ENCODE measurements around the gene NPAS1. TPM values are rescaled to one million over a fixed set of nuclear protein-coding genes. Genes with fewer than 3 reads are reported as not detected.

Gene NPAS1
- total and polyA plus RNA-seq, 5 experiments from 2014 or later = 0.16 to 1.1 (median 0.60) TPM

- Mint-ChIP-seq H3K4me3 (no peak overlapping the region), H3K9me3 (no peaks in the 10 kb centered on the region), H3K36me3 (no peaks in the 10 kb centered on the region), H3K4me1 (peaks cover 5 to 14% (median 11%) of the 10 kb centered on the region in 4 donors), H3K27me3 (peaks cover 18 to 67% (median 42%) of the 10 kb centered on the region in 5 donors), H3K27ac (no peak overlapping the region)
- ATAC-seq (no peak), DNase-seq (no peak)
- POLR2A ChIA-PET = no interaction called here
Measured at GRCh38 chr19:47024502-47024901, 4.9 kb downstream of the NPAS1 start.

- peaks cover 2 to 12% (median 7%) of the 10 kb centered on the region in 4 donors for H3K4me1 Mint-ChIP-seq
- POLR2A ChIA-PET = no interaction called here
- H3K36me3 Mint-ChIP-seq = no peaks in the 10 kb centered on the region
- peak overlapping the region in 1 of 10 donors; percentile 44 for H3K4me3 Mint-ChIP-seq
- DNase-seq = no peak
- no peaks in the 10 kb centered on the region for H3K9me3 Mint-ChIP-seq
- H3K27ac Mint-ChIP-seq = no peak overlapping the region
- ATAC-seq = no peak
- H3K27me3 Mint-ChIP-seq = peaks cover 23 to 76% (median 49%) of the 10 kb centered on the region in 5 donors
Measured at GRCh38 chr19:47026156-47026555, 6.5 kb downstream of the NPAS1 start.

GRCh38 chr19:47026889-47027288 lies 7.3 kb downstream of the NPAS1 start:
- no peak overlapping the region for H3K4me3 Mint-ChIP-seq

GRCh38 chr19:47027586-47028088 lies 8.0 kb downstream of the NPAS1 start:
- Mint-ChIP-seq H3K27ac (no peak overlapping the region), H3K4me1 (peaks cover 6 to 14% (median 6%) of the 10 kb centered on the region in 4 donors), H3K4me3 (no peak overlapping the region), H3K9me3 (no peaks in the 10 kb centered on the region), H3K27me3 (peaks cover 21 to 88% (median 46%) of the 10 kb centered on the region in 5 donors), H3K36me3 (no peaks in the 10 kb centered on the region)
- POLR2A ChIA-PET = no interaction called here
- ATAC-seq = no peak
- no peak for DNase-seq

More at GRCh38 chr19:47026889-47027288, 7.3 kb downstream of the NPAS1 start:
- POLR2A ChIA-PET = no interaction called here
- Mint-ChIP-seq H3K4me1 (peaks cover 2 to 9% (median 6%) of the 10 kb centered on the region in 4 donors), H3K27me3 (peaks cover 21 to 81% (median 47%) of the 10 kb centered on the region in 5 donors), H3K36me3 (no peaks in the 10 kb centered on the region), H3K27ac (no peak overlapping the region), H3K9me3 (no peaks in the 10 kb centered on the region)
- no peak for DNase-seq
- no peak for ATAC-seq

DNA sequence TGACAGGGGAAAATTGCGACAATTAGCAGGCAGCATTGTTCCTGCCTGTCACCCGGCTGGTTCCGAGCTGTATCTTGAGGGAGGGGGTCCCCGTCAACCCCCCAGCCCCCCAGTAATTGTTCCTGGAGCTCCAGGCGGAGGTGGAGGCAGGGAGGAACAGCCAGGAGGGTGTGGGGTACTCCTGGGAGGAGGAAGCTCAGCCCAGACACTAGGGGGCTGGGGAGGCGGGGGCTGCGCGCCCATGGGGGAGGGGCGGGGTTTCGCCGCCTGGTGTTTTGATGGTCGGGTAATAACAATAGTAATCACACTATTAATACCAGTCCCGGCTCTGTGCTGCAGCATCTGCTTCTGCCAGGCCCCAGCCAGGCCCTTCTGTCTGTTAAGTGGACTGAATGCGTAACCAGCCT lies 8.6 kb downstream of the NPAS1 start:
- DNase-seq = no peak
- no peak for ATAC-seq
- Mint-ChIP-seq H3K36me3 (no peaks in the 10 kb centered on the region), H3K27me3 (peaks cover 17 to 82% (median 41%) of the 10 kb centered on the region in 5 donors), H3K4me3 (no peak overlapping the region), H3K27ac (no peak overlapping the region), H3K9me3 (no peaks in the 10 kb centered on the region), H3K4me1 (peaks cover 1 to 10% (median 4%) of the 10 kb centered on the region in 4 donors)
- POLR2A ChIA-PET = no interaction called here

DNA sequence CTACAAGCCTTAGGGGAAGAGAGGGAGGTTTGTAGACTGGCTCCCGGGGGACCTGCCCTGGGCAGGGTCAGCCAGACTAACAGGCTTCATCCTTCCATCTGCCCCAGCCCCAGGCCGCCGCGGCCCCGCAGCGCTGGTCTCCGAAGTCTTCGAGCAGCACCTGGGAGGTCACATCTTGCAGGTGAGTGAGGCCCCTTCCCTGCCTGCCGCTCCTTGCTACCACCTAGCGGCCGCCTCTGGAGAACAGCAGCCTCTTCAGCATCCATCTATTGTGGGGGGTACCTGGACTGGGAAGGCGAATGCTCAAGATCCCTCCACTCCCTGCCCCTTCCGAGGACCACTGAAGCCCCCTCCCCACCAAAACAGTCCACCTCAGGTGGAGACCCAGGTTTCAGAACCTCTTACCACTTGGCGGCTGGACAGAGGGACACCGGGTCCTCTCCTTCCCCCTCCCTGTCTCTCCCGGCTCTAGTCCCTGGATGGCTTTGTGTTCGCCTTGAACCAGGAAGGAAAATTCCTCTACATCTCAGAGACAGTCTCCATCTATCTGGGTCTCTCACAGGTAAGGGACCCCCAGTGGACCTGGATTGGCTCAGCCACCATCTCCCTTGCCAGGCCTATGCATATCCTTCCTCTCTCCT lies 12.7 kb downstream of the NPAS1 start:
- peak; percentile 44 to 80 (median 66) for DNase-seq
- Mint-ChIP-seq H3K36me3 (no peaks in the 10 kb centered on the region), H3K9me3 (no peaks in the 10 kb centered on the region), H3K27ac (no peak overlapping the region), H3K4me3 (no peak overlapping the region), H3K4me1 (peaks cover 8 to 23% (median 15%) of the 10 kb centered on the region in 4 donors), H3K27me3 (peaks cover 11 to 48% (median 20%) of the 10 kb centered on the region in 5 donors)
- POLR2A ChIA-PET = interaction anchor here (0.6 kb wide), 1 partner anchor 41 kb away, joined by 3 read pairs; no protein-coding TSS in a partner anchor
- peak; percentile 29 to 36 for ATAC-seq

GRCh38 chr19:47035127-47036096 lies 15.8 kb downstream of the NPAS1 start:
- peaks cover 10 to 23% (median 16%) of the 10 kb centered on the region in 4 donors for H3K4me1 Mint-ChIP-seq
- H3K27me3 Mint-ChIP-seq = peaks cover 3 to 20% (median 4%) of the 10 kb centered on the region in 5 donors
- peak overlapping the region; percentile 46 to 91 (median 86) for H3K27ac Mint-ChIP-seq
- H3K36me3 Mint-ChIP-seq = no peaks in the 10 kb centered on the region
- peak; percentile 92 to 100 (median 96) for DNase-seq
- peak; percentile 92 to 95 for ATAC-seq
- POLR2A ChIA-PET = interaction anchor here (0.6 to 3.5 kb wide), 6 partner anchors 13 to 176 kb away, joined by 3 to 13 read pairs (median 5); partner anchors contain the start of genes TMEM160 and ZC3H4
- H3K9me3 Mint-ChIP-seq = no peaks in the 10 kb centered on the region
- peak overlapping the region; percentile 80 to 96 (median 92) for H3K4me3 Mint-ChIP-seq

GRCh38 chr19:47036097-47036651 lies 16.5 kb downstream of the NPAS1 start:
- POLR2A ChIA-PET = interaction anchor here (0.9 to 3.5 kb wide), 4 partner anchors 12 to 238 kb away, joined by 3 to 13 read pairs (median 8); partner anchors contain the start of genes TMEM160 and ZC3H4
- H3K27ac Mint-ChIP-seq = peak overlapping the region; percentile 46 to 91 (median 86)
- H3K9me3 Mint-ChIP-seq = no peaks in the 10 kb centered on the region
- H3K4me3 Mint-ChIP-seq = peak overlapping the region; percentile 80 to 96 (median 92)
- DNase-seq = peak in 1 of 10 donors; percentile 25
- H3K36me3 Mint-ChIP-seq = peaks cover 0 to 2% (median 0%) of the 10 kb centered on the region in 3 donors
- peaks cover 0 to 12% (median 1%) of the 10 kb centered on the region in 5 donors for H3K27me3 Mint-ChIP-seq
- ATAC-seq = peak; percentile 65 to 68
- peaks cover 10 to 23% (median 16%) of the 10 kb centered on the region in 4 donors for H3K4me1 Mint-ChIP-seq

- peaks cover 0 to 4% (median 0%) of the 10 kb centered on the region in 3 donors for H3K36me3 Mint-ChIP-seq
- no peaks in the 10 kb centered on the region for H3K9me3 Mint-ChIP-seq
- ATAC-seq (no peak), DNase-seq (no peak)
- peaks cover 0 to 1% (median 0%) of the 10 kb centered on the region in 5 donors for H3K27me3 Mint-ChIP-seq
- POLR2A ChIA-PET = interaction anchor here (0.5 to 1.4 kb wide), 5 partner anchors 10 to 71 kb away, joined by 3 to 6 read pairs (median 3); partner anchors contain the start of gene NPAS1
- H3K4me1 Mint-ChIP-seq = peaks cover 5 to 19% (median 15%) of the 10 kb centered on the region in 4 donors
- H3K27ac Mint-ChIP-seq = peak overlapping the region in 1 of 10 donors; percentile 17
- peak overlapping the region in 3 of 10 donors; percentile 32 to 57 (median 36) for H3K4me3 Mint-ChIP-seq
Measured at GRCh38 chr19:47037766-47038165, 18.1 kb downstream of the NPAS1 start.

GRCh38 chr19:47039239-47039874 lies 19.7 kb downstream of the NPAS1 start:
- POLR2A ChIA-PET = no interaction called here
- no peak for ATAC-seq
- Mint-ChIP-seq H3K36me3 (peaks cover 0 to 6% (median 0%) of the 10 kb centered on the region in 3 donors), H3K27ac (peak overlapping the region in 1 of 10 donors; percentile 79), H3K4me3 (no peak overlapping the region), H3K4me1 (peaks cover 5 to 18% (median 15%) of the 10 kb centered on the region in 4 donors), H3K9me3 (no peaks in the 10 kb centered on the region), H3K27me3 (peaks cover 0 to 1% (median 0%) of the 10 kb centered on the region in 5 donors)
- no peak for DNase-seq

DNA sequence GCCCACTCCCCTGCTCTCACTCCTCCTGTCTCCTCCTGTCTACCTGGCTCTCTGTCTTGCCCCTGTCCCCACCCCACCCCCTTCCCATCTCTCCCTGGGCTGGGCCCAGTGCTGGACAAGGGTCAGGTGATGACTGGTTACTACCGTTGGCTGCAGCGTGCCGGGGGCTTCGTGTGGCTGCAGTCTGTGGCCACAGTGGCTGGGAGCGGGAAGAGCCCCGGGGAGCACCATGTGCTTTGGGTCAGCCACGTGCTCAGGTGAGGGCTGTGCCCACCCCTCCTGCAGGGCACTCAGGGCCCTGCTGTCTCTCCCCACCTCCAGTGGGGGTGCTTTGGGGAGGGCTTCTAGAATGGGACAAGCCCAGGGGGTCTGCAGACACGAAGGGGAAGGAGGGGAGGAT lies 21.2 kb downstream of the NPAS1 start:
- Mint-ChIP-seq H3K4me3 (no peak overlapping the region), H3K27me3 (no peaks in the 10 kb centered on the region)

More for the DNA sequence above, 21.2 kb downstream of the NPAS1 start:
- POLR2A ChIA-PET = no interaction called here
- Mint-ChIP-seq H3K36me3 (peaks cover 0 to 6% (median 0%) of the 10 kb centered on the region in 3 donors), H3K4me1 (peaks cover 2 to 7% (median 4%) of the 10 kb centered on the region in 4 donors), H3K27ac (no peak overlapping the region), H3K9me3 (no peaks in the 10 kb centered on the region)
- DNase-seq (no peak), ATAC-seq (no peak)

Measured in naive thymus-derived CD8-positive, alpha-beta T cell (primary cell).